Right lobe of liver (tissue), 6 donors: ENCODE results near the gene ANKS6. TPM values are rescaled to one million over a fixed set of nuclear protein-coding genes. Genes with fewer than 3 reads are reported as not detected.

Experiments
- ATAC-seq, 4 donors: fragments of 200-7000 bp; cut with Tn5 transposase; one replicate each; pipeline ENCODE4 v1.9.1; 2020; ENCODE audit warnings: mild to moderate bottlenecking in 4 of 4, moderate library complexity in 4 of 4
- DNase-seq, 3 donors: peaks; one replicate each; pipeline ENCODE4 v3.0.0-alpha.2; 2020
- H3K27ac ChIP-seq, 3 donors: fragments of 200-600 bp; one replicate each; pipeline ENCODE4 v1.8.0; 2022
- H3K27me3 ChIP-seq, 2 donors: fragments of 200-600 bp; one replicate each; pipeline ENCODE4 v1.8.0; 2022
- H3K36me3 ChIP-seq, 4 donors: fragments of 200-600 bp; sonication (generic) in 1 of 4; one replicate each; pipeline versions ENCODE4 v1.5.1 to v1.8.0; 2017 to 2022; ENCODE audit warnings: control low read depth in 1 of 4
- H3K4me1 ChIP-seq, 4 donors: fragments of 200-600 bp; sonication (generic) in 1 of 4; one replicate each; pipeline versions ENCODE4 v1.5.1 to v1.8.0; 2017 to 2022; ENCODE audit warnings: control low read depth in 1 of 4
- H3K4me3 ChIP-seq, 3 donors: fragments of 200-600 bp; one replicate each; pipeline ENCODE4 v1.8.0; 2022
- H3K9me3 ChIP-seq, 4 donors: fragments of 200-600 bp; sonication (generic) in 1 of 4; one replicate each; pipeline versions ENCODE4 v1.5.1 to v1.8.0; 2017 to 2022; ENCODE audit warnings: control low read depth in 1 of 4
- POLR2A ChIP-seq: fragments of 450-650 bp; IDR thresholded peaks from one replicate; pipeline ENCODE4 v1.6.1; 2017; ENCODE audit warnings: antibody characterized with exemption, mild to moderate bottlenecking
- WGBS: methylation state at CpG from one replicate; pipeline ENCODE4 v1.1.6; 2018; ENCODE audit warnings: low coverage, low lambda C conversion rate; ENCODE audit not compliant: insufficient coverage; ENCODE audit errors: missing lambda C conversion rate; 5-methylcytosine and 5-hydroxymethylcytosine counted together
- intact Hi-C, 2 donors: fragments of 100-400 bp; cut with DNase I; formaldehyde crosslinking; loops; one replicate each; pipeline versions ENCODE4 v1.11.2 to v1.14.1; 2022
- total RNA-seq, 6 experiments: library from RNA; depleted of rRNA in 2 of 6; stranded (reverse); fragments of >200 nt in 2 of 6; fragmentation: NEBNext Ultra II Directional in 3 of 6; extraction: Animal tissue kit (Norgen Biotek cat#: 25700) in 3 of 6; gene quantifications; one replicate each; pipeline versions ENCODE4 v1.1.0 to v1.2.4, GENCODE V29; 2016 to 2023
- TF ChIP-seq, protein P1 (sequence below), 4 donors: fragments of 200-600 bp in 3 of 4; fragments of 450-650 bp in 1 of 4; IDR thresholded peaks; one replicate each; pipeline versions ENCODE4 v1.5.1 to v1.8.0; 2016 to 2022; ENCODE audit warnings: antibody characterized with exemption in 4 of 4, mild to moderate bottlenecking in 2 of 4
- donor health status: DM: no; HTN: yes; CAD: no.
- donor health status: DM: no; HTN: no; CAD: no.
- donor health status: DM: no; HTN: no; CAD: no.
- donor health status: DM: no; HTN: yes; CAD: no.
- donor health status: DM: no; HTN: yes; CAD: no.

Gene ANKS6
- total RNA-seq, 6 experiments from 2014 or later: 3.7 to 7.9 (median 4.7) TPM

DNA sequence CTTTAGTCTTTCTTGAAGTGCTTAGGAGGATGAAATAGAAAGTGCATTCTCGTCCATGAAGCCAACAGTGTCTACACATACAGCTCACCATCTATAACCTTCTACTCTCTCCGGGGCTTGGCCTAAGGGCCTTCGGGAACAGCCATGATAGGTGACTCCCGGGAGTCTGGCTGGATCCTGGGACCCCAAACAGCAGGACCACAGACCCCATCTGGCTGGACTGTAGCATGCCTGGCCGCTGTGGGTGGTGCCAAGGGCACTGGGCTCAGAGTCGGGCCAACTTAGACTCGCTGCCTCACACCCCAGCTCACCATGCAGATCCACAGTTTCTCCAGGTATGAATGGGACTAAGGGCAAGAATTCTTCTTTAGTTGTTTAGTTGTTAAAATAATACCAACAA is 104.0 kb downstream of the ANKS6 start:
- TF ChIP-seq, protein P1, sequence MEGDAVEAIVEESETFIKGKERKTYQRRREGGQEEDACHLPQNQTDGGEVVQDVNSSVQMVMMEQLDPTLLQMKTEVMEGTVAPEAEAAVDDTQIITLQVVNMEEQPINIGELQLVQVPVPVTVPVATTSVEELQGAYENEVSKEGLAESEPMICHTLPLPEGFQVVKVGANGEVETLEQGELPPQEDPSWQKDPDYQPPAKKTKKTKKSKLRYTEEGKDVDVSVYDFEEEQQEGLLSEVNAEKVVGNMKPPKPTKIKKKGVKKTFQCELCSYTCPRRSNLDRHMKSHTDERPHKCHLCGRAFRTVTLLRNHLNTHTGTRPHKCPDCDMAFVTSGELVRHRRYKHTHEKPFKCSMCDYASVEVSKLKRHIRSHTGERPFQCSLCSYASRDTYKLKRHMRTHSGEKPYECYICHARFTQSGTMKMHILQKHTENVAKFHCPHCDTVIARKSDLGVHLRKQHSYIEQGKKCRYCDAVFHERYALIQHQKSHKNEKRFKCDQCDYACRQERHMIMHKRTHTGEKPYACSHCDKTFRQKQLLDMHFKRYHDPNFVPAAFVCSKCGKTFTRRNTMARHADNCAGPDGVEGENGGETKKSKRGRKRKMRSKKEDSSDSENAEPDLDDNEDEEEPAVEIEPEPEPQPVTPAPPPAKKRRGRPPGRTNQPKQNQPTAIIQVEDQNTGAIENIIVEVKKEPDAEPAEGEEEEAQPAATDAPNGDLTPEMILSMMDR (IDR thresholded peaks at IDR 0.05): no peak
- no peak for TF ChIP-seq POLR2A
- H3K36me3 ChIP-seq: no peaks in the 10 kb centered on the region
- intact Hi-C loops: no loop called here
- no peaks in the 10 kb centered on the region for H3K27me3 ChIP-seq
- 44% methylated on average over 1 of the region's 7 CpGs for WGBS
- ATAC-seq (no peak), DNase-seq (no peak)
- H3K4me3 ChIP-seq: no peak overlapping the region
- no peaks in the 10 kb centered on the region for H3K9me3 ChIP-seq
- H3K27ac ChIP-seq: no peak overlapping the region
- no peaks in the 10 kb centered on the region for H3K4me1 ChIP-seq

DNA sequence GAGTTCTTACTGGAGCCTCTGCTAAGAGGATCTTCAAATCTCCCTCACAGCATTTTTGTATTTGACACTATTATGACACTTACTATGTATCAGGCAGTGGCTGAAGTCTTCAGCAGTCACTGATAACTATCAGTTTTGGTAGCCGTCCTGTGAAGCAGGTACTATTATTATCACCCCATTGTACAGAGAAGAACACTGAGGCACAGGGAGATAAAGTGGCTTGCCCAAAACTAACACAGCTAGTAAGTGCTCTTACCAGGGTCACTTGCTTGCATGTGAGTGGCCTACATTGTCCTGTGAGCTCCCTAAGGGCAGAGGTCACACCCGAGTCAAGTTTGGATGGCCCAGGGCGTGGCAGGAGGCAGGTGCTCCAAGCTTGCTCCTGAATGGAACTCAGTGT is 104.5 kb downstream of the ANKS6 start:
- no peaks in the 10 kb centered on the region for H3K27me3 ChIP-seq
- H3K4me1 ChIP-seq: no peaks in the 10 kb centered on the region
- H3K9me3 ChIP-seq: no peaks in the 10 kb centered on the region
- no peak overlapping the region for H3K27ac ChIP-seq
- H3K36me3 ChIP-seq: no peaks in the 10 kb centered on the region
- TF ChIP-seq POLR2A: no peak
- TF ChIP-seq, protein P1 (IDR thresholded peaks at IDR 0.05): no peak
- WGBS: 67% methylated on average over 1 of the region's 3 CpGs
- intact Hi-C loops: no loop called here
- no peak for DNase-seq
- no peak overlapping the region for H3K4me3 ChIP-seq
- ATAC-seq: no peak

DNA sequence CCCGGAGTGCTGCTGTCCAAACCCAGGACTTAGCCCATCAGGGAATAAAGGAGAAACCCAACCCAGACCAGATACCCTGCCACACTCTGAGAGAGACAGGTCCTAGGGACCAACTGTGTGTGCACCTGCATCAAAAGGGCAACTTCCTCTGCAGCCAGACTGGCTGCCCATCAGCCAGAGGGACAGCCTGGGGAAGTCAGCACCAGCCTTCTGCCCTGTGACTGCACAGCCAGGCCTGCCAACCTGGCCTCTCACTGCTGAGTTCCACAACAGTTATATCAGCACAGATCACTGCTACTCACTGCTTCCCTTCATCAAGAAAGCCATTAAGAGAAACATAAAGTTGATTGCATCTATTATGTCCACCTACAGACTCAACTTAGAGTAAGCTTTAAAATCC is 105.7 kb downstream of the ANKS6 start:
- TF ChIP-seq POLR2A: no peak
- TF ChIP-seq, protein P1 (IDR thresholded peaks at IDR 0.05): no peak
- DNase-seq (no peak), ATAC-seq (no peak)
- H3K27me3 ChIP-seq: no peaks in the 10 kb centered on the region
- H3K9me3 ChIP-seq: no peaks in the 10 kb centered on the region
- no peaks in the 10 kb centered on the region for H3K4me1 ChIP-seq
- intact Hi-C loops: no loop called here
- WGBS: no CpG with 5 or more reads among the region's 1 CpG
- H3K36me3 ChIP-seq: no peaks in the 10 kb centered on the region
- H3K4me3 ChIP-seq: no peak overlapping the region
- H3K27ac ChIP-seq: no peak overlapping the region

DNA sequence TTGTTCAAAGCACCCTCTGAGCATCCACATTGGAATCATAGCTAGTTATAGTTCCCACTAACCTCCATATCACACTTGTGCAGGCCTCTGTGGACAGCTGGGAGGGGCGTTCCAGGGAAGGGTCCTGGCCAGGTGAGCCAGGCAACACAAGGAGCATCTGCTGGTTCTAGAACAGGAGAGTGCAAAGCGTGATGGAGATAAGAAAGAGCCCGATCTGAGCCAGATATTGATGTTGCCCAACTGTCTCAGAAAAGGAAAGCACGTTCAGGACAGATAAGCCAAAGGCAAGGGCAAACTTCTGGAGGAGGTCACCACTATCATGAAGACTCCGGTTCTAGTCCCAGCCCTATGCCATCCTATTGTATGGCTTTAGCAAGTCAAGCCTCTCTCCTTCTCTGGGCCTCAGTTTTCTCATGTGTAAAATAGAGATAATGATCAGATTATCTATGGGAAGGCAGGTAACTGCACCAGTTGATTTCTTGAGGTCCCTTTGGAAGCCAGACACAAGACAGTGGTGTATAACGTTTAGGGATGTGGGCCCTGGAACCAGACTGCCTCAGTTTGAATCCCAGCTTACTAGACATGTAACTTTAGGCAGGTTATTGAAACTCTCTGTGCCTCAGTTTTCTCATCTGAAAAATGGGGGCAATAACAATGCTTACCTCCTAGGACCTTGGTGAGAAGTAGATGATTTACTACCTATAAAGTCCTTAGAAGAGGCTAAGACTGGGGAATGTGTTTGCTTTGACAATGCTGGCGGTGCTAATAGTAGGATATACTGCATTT is 107.5 kb downstream of the ANKS6 start:
- Histone ChIP-seq H3K27me3 (no peaks in the 10 kb centered on the region), H3K4me1 (no peaks in the 10 kb centered on the region), H3K9me3 (no peaks in the 10 kb centered on the region), H3K4me3 (no peak overlapping the region), H3K27ac (no peak overlapping the region), H3K36me3 (no peaks in the 10 kb centered on the region)
- intact Hi-C loops: no loop called here
- DNase-seq (no peak), ATAC-seq (no peak)
- 61% methylated on average over 5 of the region's 7 CpGs for WGBS
- TF ChIP-seq, protein P1 (IDR thresholded peaks at IDR 0.05): no peak
- no peak for TF ChIP-seq POLR2A
